Measurements from ENCODE around the gene MBNL1. TPM values are rescaled to one million over a fixed set of nuclear protein-coding genes. Genes with fewer than 3 reads are reported as not detected.

The MBNL1 gene
- total RNA-seq, 4 donors from 2014 or later: 346 to 530 (median 397) TPM

- DNase-seq (ENCODE audit: low spot score): no peak
- no peak for TF ChIP-seq CTCF (IDR thresholded peaks at IDR 0.05)
- no peak for ATAC-seq (ENCODE audit: low FRiP score)
Measured at GRCh38 chr3:152308475-152308844, 39.7 kb downstream of the MBNL1 start.

GRCh38 chr3:152309031-152309430 is 40.3 kb downstream of the MBNL1 start:
- no peak for TF ChIP-seq CTCF (IDR thresholded peaks at IDR 0.05)
- ATAC-seq (ENCODE audit: low FRiP score) (no peak), DNase-seq (ENCODE audit: low spot score) (no peak)

- ATAC-seq (ENCODE audit: low FRiP score): peak; percentile 92
- DNase-seq (ENCODE audit: low spot score): no peak
- no peak for TF ChIP-seq CTCF (IDR thresholded peaks at IDR 0.05)
Measured at GRCh38 chr3:152309535-152310307, 41.0 kb downstream of the MBNL1 start.

- DNase-seq (ENCODE audit: low spot score) (no peak), ATAC-seq (ENCODE audit: low FRiP score) (no peak)
- no peak for TF ChIP-seq CTCF (IDR thresholded peaks at IDR 0.05)
Measured at GRCh38 chr3:152313430-152313829, 44.7 kb downstream of the MBNL1 start.

- ATAC-seq (ENCODE audit: low FRiP score) (no peak), DNase-seq (ENCODE audit: low spot score) (no peak)
- no peak for TF ChIP-seq CTCF (IDR thresholded peaks at IDR 0.05)
Measured at GRCh38 chr3:152313914-152314313, 45.2 kb downstream of the MBNL1 start.

- TF ChIP-seq CTCF (IDR thresholded peaks at IDR 0.05): no peak
- no peak for DNase-seq (ENCODE audit: low spot score)
- peak; percentile 37 for ATAC-seq (ENCODE audit: low FRiP score)
Measured at GRCh38 chr3:152314677-152315353, 46.1 kb downstream of the MBNL1 start.

- no peak for TF ChIP-seq CTCF (IDR thresholded peaks at IDR 0.05)
- no peak for DNase-seq (ENCODE audit: low spot score)
- no peak for ATAC-seq (ENCODE audit: low FRiP score)
Measured at GRCh38 chr3:152315623-152316022, 46.9 kb downstream of the MBNL1 start.
